Gastrocnemius medialis (tissue), 4 donors: Measurements from ENCODE around the gene MAST4. TPM values are rescaled to one million over a fixed set of nuclear protein-coding genes. Genes with fewer than 3 reads are reported as not detected.

Source experiments
- ATAC-seq, 2 donors: fragments of 150-250 bp; one replicate each; pipeline ENCODE4 v1.9.1; 2016
- DNase-seq, 2 donors: peaks; one replicate each; pipeline ENCODE4 v3.0.0-alpha.2; 2019
- H3K27ac ChIP-seq, 4 donors: fragments of 200-600 bp; sonication (generic); 1 replicate in 1 of 4; 2 replicates in 3 of 4; pipeline ENCODE4 v1.5.1; 2016 to 2018; ENCODE audit warnings: mild to moderate bottlenecking in 2 of 4, moderate library complexity in 1 of 4
- H3K27me3 ChIP-seq, 3 donors: fragments of 200-600 bp; sonication (generic) in 2 of 3; 1 replicate in 1 of 3; 2 replicates in 2 of 3; pipeline versions ENCODE4 v1.5.1 to v1.6.0; 2016 to 2019; ENCODE audit warnings: mild to moderate bottlenecking in 1 of 3, moderate library complexity in 1 of 3
- H3K36me3 ChIP-seq, 2 donors: fragments of 200-600 bp; sonication (generic) in 1 of 2; one replicate each; pipeline ENCODE4 v1.5.1; 2017 to 2018
- H3K4me1 ChIP-seq, 2 donors: fragments of 200-600 bp; sonication (generic) in 1 of 2; one replicate each; pipeline ENCODE4 v1.5.1; 2016 to 2017; ENCODE audit warnings: mild to moderate bottlenecking in 2 of 2
- H3K4me3 ChIP-seq, 4 donors: fragments of 200-600 bp; sonication (generic) in 3 of 4; 1 replicate in 1 of 4; 2 replicates in 3 of 4; pipeline ENCODE4 v1.5.1; 2016 to 2019; ENCODE audit warnings: mild to moderate bottlenecking in 2 of 4
- H3K9me3 ChIP-seq, 3 donors: fragments of 200-600 bp; sonication (generic) in 2 of 3; 1 replicate in 1 of 3; 2 replicates in 2 of 3; pipeline ENCODE4 v1.5.1; 2016 to 2019
- CTCF ChIP-seq, 5 experiments: fragments of 450-650 bp in 3 of 5; fragments of 200-600 bp in 2 of 5; sonication (generic) in 2 of 5; IDR thresholded peaks in 4 of 5; conservative IDR thresholded peaks in 1 of 5; 1 replicate in 4 of 5; 2 replicates in 1 of 5; pipeline ENCODE4 v1.5.1; 2016 to 2019; ENCODE audit warnings: antibody characterized with exemption in 5 of 5, mild to moderate bottlenecking in 3 of 5, moderate library complexity in 3 of 5
- POLR2A ChIP-seq, 2 donors: fragments of 450-650 bp; IDR thresholded peaks; one replicate each; pipeline ENCODE4 v1.6.1; 2017; ENCODE audit warnings: antibody characterized with exemption in 2 of 2, mild to moderate bottlenecking in 2 of 2, moderate library complexity in 2 of 2
- in situ Hi-C, 4 donors: fragments of 200-750 bp; cut with MboI; loops; one replicate each; pipeline versions ENCODE4 v1.15.0 to v1.8.0; 2017; ENCODE audit warnings: low sequenced_read_pairs in 4 of 4
- intact Hi-C: fragments of 100-400 bp; cut with DNase I; formaldehyde crosslinking; loops from one replicate; pipeline ENCODE4 v1.15.1; 2023; ENCODE audit warnings: low total_unique reads
- total RNA-seq, 4 donors: library from RNA; depleted of rRNA; stranded (reverse); fragments of >200 nt; gene quantifications; one replicate each; pipeline versions ENCODE4 v1.1.0 to v1.2.3, GENCODE V29; 2016

The MAST4 gene
- total RNA-seq, 4 donors from 2014 or later = 24.1 to 42.0 (median 38.5) TPM

- in situ Hi-C loops = no loop called here
- no peaks in the 10 kb centered on the region for H3K27me3 ChIP-seq
- H3K9me3 ChIP-seq = no peaks in the 10 kb centered on the region
- TF ChIP-seq CTCF (IDR thresholded peaks at IDR 0.05 in 4 of 5, conservative IDR thresholded peaks at IDR 0.05 in 1 of 5) = no peak
- no peak for TF ChIP-seq POLR2A (IDR thresholded peaks at IDR 0.05)
- intact Hi-C loops = no loop called here
- H3K27ac ChIP-seq = no peak overlapping the region
- H3K4me1 ChIP-seq = no peaks in the 10 kb centered on the region
- DNase-seq (no peak), ATAC-seq (no peak)
- H3K36me3 ChIP-seq = no peaks in the 10 kb centered on the region
- no peak overlapping the region for H3K4me3 ChIP-seq
Measured at GRCh38 chr5:66634601-66635000, 38.4 kb downstream of the MAST4 start.

GRCh38 chr5:66637994-66638393 lies 41.8 kb downstream of the MAST4 start:
- H3K4me3 ChIP-seq = no peak overlapping the region
- no peak for ATAC-seq
- H3K4me1 ChIP-seq = no peaks in the 10 kb centered on the region
- no peaks in the 10 kb centered on the region for H3K36me3 ChIP-seq
- no peak for DNase-seq
- no peak overlapping the region for H3K27ac ChIP-seq
- no peaks in the 10 kb centered on the region for H3K27me3 ChIP-seq
- in situ Hi-C loops (no loop called here), intact Hi-C loops (no loop called here)
- no peaks in the 10 kb centered on the region for H3K9me3 ChIP-seq
- TF ChIP-seq POLR2A (IDR thresholded peaks at IDR 0.05) (no peak), CTCF (IDR thresholded peaks at IDR 0.05 in 4 of 5, conservative IDR thresholded peaks at IDR 0.05 in 1 of 5) (no peak)

DNA sequence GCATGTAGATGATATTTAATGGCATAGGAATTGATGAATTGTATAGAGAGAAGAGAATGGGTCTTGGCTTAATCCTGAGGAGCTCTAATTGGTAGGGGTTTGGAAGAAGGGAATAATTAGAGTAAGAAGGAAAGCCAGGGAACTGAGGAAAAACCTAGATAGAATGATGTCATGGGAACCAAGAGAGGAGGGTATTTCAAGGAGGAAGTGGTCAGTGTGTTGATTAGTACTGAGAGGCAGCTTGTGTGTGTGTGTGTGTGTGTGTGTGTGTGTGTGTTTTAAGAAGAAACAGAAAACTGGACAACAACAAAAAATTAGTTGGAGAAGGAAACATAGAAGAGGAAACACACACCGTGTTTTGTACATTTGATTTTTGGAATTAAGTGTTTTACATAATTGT lies 42.8 kb downstream of the MAST4 start:
- in situ Hi-C loops = no loop called here
- intact Hi-C loops = no loop called here
- Histone ChIP-seq H3K27me3 (no peaks in the 10 kb centered on the region), H3K4me3 (no peak overlapping the region), H3K27ac (no peak overlapping the region), H3K9me3 (no peaks in the 10 kb centered on the region), H3K36me3 (no peaks in the 10 kb centered on the region), H3K4me1 (no peaks in the 10 kb centered on the region)
- TF ChIP-seq POLR2A (IDR thresholded peaks at IDR 0.05) (no peak), CTCF (IDR thresholded peaks at IDR 0.05 in 4 of 5, conservative IDR thresholded peaks at IDR 0.05 in 1 of 5) (no peak)
- ATAC-seq (no peak), DNase-seq (no peak)

DNA sequence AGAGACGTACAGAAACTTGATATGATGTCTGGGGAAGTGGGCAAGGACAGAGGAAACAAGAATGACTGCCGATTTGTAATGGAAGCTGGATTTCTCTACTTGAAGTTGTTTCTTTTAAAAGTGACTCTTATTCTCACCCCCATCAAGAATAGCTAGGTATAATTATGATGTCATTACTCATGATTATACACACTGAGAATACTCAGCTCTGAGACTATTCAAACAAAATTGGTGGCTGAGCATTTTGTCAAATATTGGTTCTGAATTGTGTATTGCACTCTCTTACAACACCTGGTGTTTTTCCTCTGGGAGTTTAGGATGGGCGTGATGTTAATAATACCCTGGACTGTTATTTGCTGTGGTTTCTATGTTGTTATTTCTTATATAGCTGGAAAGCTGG lies 46.3 kb downstream of the MAST4 start:
- Histone ChIP-seq H3K4me3 (no peak overlapping the region), H3K9me3 (no peaks in the 10 kb centered on the region), H3K27me3 (no peaks in the 10 kb centered on the region), H3K27ac (no peak overlapping the region), H3K36me3 (no peaks in the 10 kb centered on the region), H3K4me1 (no peaks in the 10 kb centered on the region)
- TF ChIP-seq CTCF (IDR thresholded peaks at IDR 0.05 in 4 of 5, conservative IDR thresholded peaks at IDR 0.05 in 1 of 5) = no peak
- no peak for TF ChIP-seq POLR2A (IDR thresholded peaks at IDR 0.05)
- intact Hi-C loops (no loop called here), in situ Hi-C loops (no loop called here)
- no peak for ATAC-seq
- DNase-seq = no peak

GRCh38 chr5:66643387-66643786 lies 47.2 kb downstream of the MAST4 start:
- no peaks in the 10 kb centered on the region for H3K4me1 ChIP-seq
- no peak overlapping the region for H3K27ac ChIP-seq
- ATAC-seq = no peak
- no peak for TF ChIP-seq POLR2A (IDR thresholded peaks at IDR 0.05)
- no peak for TF ChIP-seq CTCF (IDR thresholded peaks at IDR 0.05 in 4 of 5, conservative IDR thresholded peaks at IDR 0.05 in 1 of 5)
- H3K27me3 ChIP-seq = no peaks in the 10 kb centered on the region
- no peaks in the 10 kb centered on the region for H3K36me3 ChIP-seq
- intact Hi-C loops (no loop called here), in situ Hi-C loops (no loop called here)
- DNase-seq = no peak
- H3K4me3 ChIP-seq = no peak overlapping the region
- H3K9me3 ChIP-seq = no peaks in the 10 kb centered on the region
